Fibroblast of lung (primary cell): ENCODE data around the gene RAB11FIP5.

ENCODE experiments used
- EZH2 ChIP-seq: IDR thresholded peaks from 2 replicates; pipeline ENCODE4 v1.5.1; 2012; ENCODE audit warnings: low read length, control low read depth, mild to moderate bottlenecking; ENCODE audit errors: missing control alignments
- TF ChIP-seq, protein P1 (sequence below), 2 donors: IDR thresholded peaks in 1 of 2; conservative IDR thresholded peaks in 1 of 2; 1 replicate in 1 of 2; 2 replicates in 1 of 2; pipeline ENCODE4 v1.5.1; 2011 to 2012; ENCODE audit warnings: low read length in 2 of 2, control low read depth in 1 of 2, inconsistent platforms in 1 of 2, low read depth in 1 of 2, mild to moderate bottlenecking in 1 of 2

DNA sequence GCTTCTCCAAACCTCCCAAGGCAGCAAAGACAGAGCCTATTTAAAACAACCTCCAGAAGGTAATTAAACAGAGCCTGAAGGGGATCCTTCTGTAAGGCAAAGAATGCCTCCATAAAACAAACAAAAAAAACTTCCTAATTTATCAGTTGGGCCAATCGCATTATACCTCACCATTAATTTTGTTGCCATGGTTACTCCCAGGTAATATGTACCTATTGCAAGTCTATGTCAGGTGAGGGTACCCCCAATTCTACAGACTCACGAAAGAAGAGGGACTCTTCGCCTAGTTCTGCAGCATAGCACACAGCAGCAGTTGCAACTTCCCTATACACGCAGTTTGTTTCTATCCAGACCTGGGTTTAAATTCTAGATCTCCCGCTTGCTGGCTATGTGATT lies 80.0 kb downstream of the RAB11FIP5 start:
- TF ChIP-seq, protein P1, sequence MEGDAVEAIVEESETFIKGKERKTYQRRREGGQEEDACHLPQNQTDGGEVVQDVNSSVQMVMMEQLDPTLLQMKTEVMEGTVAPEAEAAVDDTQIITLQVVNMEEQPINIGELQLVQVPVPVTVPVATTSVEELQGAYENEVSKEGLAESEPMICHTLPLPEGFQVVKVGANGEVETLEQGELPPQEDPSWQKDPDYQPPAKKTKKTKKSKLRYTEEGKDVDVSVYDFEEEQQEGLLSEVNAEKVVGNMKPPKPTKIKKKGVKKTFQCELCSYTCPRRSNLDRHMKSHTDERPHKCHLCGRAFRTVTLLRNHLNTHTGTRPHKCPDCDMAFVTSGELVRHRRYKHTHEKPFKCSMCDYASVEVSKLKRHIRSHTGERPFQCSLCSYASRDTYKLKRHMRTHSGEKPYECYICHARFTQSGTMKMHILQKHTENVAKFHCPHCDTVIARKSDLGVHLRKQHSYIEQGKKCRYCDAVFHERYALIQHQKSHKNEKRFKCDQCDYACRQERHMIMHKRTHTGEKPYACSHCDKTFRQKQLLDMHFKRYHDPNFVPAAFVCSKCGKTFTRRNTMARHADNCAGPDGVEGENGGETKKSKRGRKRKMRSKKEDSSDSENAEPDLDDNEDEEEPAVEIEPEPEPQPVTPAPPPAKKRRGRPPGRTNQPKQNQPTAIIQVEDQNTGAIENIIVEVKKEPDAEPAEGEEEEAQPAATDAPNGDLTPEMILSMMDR (conservative IDR thresholded peaks at IDR 0.05 in 1 of 2, IDR thresholded peaks at IDR 0.05 in 1 of 2; ENCODE audit: low read depth in 1 of 2, low read length in 2 of 2), result no peak
- TF ChIP-seq EZH2, result no peak
